ENCODE results near the gene ALDH1L2. TPM values are rescaled to one million over a fixed set of nuclear protein-coding genes. Genes with fewer than 3 reads are reported as not detected.
A peak's percentile ranks its signal among the peaks of the same experiment; 100 is the strongest.
"Not testable (repeated sequence)": the region's sequence is repeated elsewhere in the genome, so short reads cannot be mapped to it uniquely, and the experiment has no call there.

Gene ALDH1L2
- total RNA-seq, 1 donor = 79.1 TPM

GRCh38 chr12:105100207-105100985, 16.1 kb upstream of the ALDH1L2 start:
- no peak for TF ChIP-seq CTCF (IDR thresholded peaks at IDR 0.05; ENCODE audit: insufficient read depth, low read length)
- no peak overlapping the region for H3K4me3 ChIP-seq (ENCODE audit: low read depth, low read length)
- peak; percentile 77 for DNase-seq (ENCODE audit: low read depth)

- no peak for TF ChIP-seq CTCF (IDR thresholded peaks at IDR 0.05; ENCODE audit: insufficient read depth, low read length)
- no peak overlapping the region for H3K4me3 ChIP-seq (ENCODE audit: low read depth, low read length)
- no peak for DNase-seq (ENCODE audit: low read depth)
These were observed 15.1 kb upstream of the ALDH1L2 start for GRCh38 chr12:105099356-105099755.

GRCh38 chr12:105095338-105095737, 11.1 kb upstream of the ALDH1L2 start:
- not testable (repeated sequence) for H3K4me3 ChIP-seq (ENCODE audit: low read depth, low read length); DNase-seq (ENCODE audit: low read depth)

- no peak for DNase-seq (ENCODE audit: low read depth)
- H3K4me3 ChIP-seq (ENCODE audit: low read depth, low read length) = no peak overlapping the region
- no peak for TF ChIP-seq CTCF (IDR thresholded peaks at IDR 0.05; ENCODE audit: insufficient read depth, low read length)
These were observed 8.1 kb upstream of the ALDH1L2 start for GRCh38 chr12:105092336-105092735.

- no peak for DNase-seq (ENCODE audit: low read depth)
- H3K4me3 ChIP-seq (ENCODE audit: low read depth, low read length) = no peak overlapping the region
- TF ChIP-seq CTCF (IDR thresholded peaks at IDR 0.05; ENCODE audit: insufficient read depth, low read length) = no peak
These were observed 7.4 kb upstream of the ALDH1L2 start for GRCh38 chr12:105091476-105092206.

GRCh38 chr12:105090361-105090760, 6.1 kb upstream of the ALDH1L2 start:
- H3K4me3 ChIP-seq (ENCODE audit: low read depth, low read length) = no peak overlapping the region
- DNase-seq (ENCODE audit: low read depth) = no peak
- TF ChIP-seq CTCF (IDR thresholded peaks at IDR 0.05; ENCODE audit: insufficient read depth, low read length) = no peak

- no peak overlapping the region for H3K4me3 ChIP-seq (ENCODE audit: low read depth, low read length)
- no peak for DNase-seq (ENCODE audit: low read depth)
- no peak for TF ChIP-seq CTCF (IDR thresholded peaks at IDR 0.05; ENCODE audit: insufficient read depth, low read length)
These were observed 5.6 kb upstream of the ALDH1L2 start for GRCh38 chr12:105089817-105090216.

All from fibroblast of the aortic adventitia (primary cell).